ENCODE data around the gene TSPAN12.

- TF ChIP-seq ZBTB8A (tag by site-specific recombination; IDR thresholded peaks at IDR 0.05) (no peak), CTCF (tag by site-specific recombination; IDR thresholded peaks at IDR 0.05) (no peak), ZNF580 (tag by site-specific recombination; IDR thresholded peaks at IDR 0.05) (no peak), ZNF292 (tag by site-specific recombination; IDR thresholded peaks at IDR 0.05; ENCODE audit: borderline replicate concordance, low read depth) (no peak), ZNF624 (tag by site-specific recombination; IDR thresholded peaks at IDR 0.05) (no peak), ZNF280D (tag by site-specific recombination; IDR thresholded peaks at IDR 0.05) (no peak), ZBTB20 (tag by site-specific recombination; IDR thresholded peaks at IDR 0.05) (no peak), PBX3 (CRISPR knock-in tag; IDR thresholded peaks at IDR 0.05) (no peak), ZNF76 (tag by site-specific recombination; IDR thresholded peaks at IDR 0.05; ENCODE audit: borderline replicate concordance, low read depth) (no peak), ZNF704 (tag by site-specific recombination; IDR thresholded peaks at IDR 0.05) (no peak), YY2 (tag by site-specific recombination; IDR thresholded peaks at IDR 0.05) (no peak), YY1 (tag by site-specific recombination; IDR thresholded peaks at IDR 0.05) (no peak)
- TF ChIP-seq, protein P1, sequence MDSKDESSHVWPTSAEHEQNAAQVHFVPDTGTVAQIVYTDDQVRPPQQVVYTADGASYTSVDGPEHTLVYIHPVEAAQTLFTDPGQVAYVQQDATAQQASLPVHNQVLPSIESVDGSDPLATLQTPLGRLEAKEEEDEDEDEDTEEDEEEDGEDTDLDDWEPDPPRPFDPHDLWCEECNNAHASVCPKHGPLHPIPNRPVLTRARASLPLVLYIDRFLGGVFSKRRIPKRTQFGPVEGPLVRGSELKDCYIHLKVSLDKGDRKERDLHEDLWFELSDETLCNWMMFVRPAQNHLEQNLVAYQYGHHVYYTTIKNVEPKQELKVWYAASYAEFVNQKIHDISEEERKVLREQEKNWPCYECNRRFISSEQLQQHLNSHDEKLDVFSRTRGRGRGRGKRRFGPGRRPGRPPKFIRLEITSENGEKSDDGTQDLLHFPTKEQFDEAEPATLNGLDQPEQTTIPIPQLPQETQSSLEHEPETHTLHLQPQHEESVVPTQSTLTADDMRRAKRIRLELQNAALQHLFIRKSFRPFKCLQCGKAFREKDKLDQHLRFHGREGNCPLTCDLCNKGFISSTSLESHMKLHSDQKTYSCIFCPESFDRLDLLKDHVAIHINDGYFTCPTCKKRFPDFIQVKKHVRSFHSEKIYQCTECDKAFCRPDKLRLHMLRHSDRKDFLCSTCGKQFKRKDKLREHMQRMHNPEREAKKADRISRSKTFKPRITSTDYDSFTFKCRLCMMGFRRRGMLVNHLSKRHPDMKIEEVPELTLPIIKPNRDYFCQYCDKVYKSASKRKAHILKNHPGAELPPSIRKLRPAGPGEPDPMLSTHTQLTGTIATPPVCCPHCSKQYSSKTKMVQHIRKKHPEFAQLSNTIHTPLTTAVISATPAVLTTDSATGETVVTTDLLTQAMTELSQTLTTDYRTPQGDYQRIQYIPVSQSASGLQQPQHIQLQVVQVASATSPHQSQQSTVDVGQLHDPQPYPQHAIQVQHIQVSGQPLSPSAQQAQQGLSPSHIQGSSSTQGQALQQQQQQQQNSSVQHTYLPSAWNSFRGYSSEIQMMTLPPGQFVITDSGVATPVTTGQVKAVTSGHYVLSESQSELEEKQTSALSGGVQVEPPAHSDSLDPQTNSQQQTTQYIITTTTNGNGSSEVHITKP (tag by site-specific recombination; IDR thresholded peaks at IDR 0.05) = no peak
These were observed 65.1 kb downstream of the TSPAN12 start for GRCh38 chr7:120792861-120793130.

Measured in HEK293 (cell line).